OCI-LY1 (cell line): ENCODE data around the gene CHST11.

Experiments used
- CTCF ChIP-seq: fragments of 200-600 bp; sonication (generic), shearing (Covaris generic); IDR thresholded peaks from 2 replicates; pipeline ENCODE4 v1.5.1; 2017; ENCODE audit warnings: mild to moderate bottlenecking, antibody characterized with exemption, low read length, moderate library complexity, mixed read lengths
- EZH2 ChIP-seq: fragments of 200-600 bp; sonication (generic), shearing (Covaris generic); IDR thresholded peaks from 2 replicates; pipeline ENCODE4 v1.8.0; 2017; ENCODE audit warnings: borderline replicate concordance, mixed run types, mild to moderate bottlenecking, antibody characterized with exemption, low read length, moderate library complexity, mixed read lengths

GRCh38 chr12:104551313-104551931, 94.7 kb downstream of the CHST11 start:
- TF ChIP-seq CTCF (no peak), EZH2 (no peak)
